ENCODE data around the gene TFEB.

The TFEB gene

DNA sequence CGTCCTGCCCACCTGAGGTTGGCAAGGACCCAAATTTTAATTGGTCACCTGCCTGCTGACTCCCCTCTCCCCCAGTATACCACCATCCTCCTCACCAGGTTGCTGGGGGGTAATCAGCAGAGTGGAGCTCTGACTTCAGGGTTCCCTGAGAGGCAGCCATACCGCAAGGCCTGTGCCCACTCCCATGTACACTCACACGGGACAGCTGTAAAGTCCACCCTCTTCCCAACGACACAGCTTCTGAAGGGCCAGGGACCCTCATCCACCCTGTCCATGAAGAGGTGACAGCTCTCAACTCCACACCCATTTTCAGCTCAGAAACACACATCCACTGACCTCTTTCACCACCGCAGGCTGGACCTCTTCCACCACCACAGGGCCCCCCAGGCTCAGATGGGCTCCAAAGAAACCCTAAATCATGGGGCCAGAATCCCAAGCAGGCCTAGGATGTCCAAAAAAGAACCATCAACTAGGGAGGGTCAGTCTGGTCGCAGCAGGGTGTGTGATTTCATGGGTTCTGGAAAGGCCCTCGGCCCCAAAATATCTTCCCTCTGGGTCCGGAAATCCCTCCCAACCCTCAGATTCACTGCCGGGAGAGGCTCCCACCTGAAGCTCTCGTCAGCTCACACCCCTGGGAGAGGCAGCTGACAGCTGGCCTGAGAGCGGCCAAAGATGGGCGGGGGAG, 30.0 kb downstream of the TFEB start:
- H3K27me3 ChIP-seq (ENCODE audit: insufficient read depth, poor library complexity, severe bottlenecking): no peaks in the 10 kb centered on the region
- TF ChIP-seq, protein P1, sequence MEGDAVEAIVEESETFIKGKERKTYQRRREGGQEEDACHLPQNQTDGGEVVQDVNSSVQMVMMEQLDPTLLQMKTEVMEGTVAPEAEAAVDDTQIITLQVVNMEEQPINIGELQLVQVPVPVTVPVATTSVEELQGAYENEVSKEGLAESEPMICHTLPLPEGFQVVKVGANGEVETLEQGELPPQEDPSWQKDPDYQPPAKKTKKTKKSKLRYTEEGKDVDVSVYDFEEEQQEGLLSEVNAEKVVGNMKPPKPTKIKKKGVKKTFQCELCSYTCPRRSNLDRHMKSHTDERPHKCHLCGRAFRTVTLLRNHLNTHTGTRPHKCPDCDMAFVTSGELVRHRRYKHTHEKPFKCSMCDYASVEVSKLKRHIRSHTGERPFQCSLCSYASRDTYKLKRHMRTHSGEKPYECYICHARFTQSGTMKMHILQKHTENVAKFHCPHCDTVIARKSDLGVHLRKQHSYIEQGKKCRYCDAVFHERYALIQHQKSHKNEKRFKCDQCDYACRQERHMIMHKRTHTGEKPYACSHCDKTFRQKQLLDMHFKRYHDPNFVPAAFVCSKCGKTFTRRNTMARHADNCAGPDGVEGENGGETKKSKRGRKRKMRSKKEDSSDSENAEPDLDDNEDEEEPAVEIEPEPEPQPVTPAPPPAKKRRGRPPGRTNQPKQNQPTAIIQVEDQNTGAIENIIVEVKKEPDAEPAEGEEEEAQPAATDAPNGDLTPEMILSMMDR (IDR thresholded peaks at IDR 0.05; ENCODE audit: insufficient read depth, low read length): no peak
- TF ChIP-seq POLR2AphosphoS5 (IDR thresholded peaks at IDR 0.05; ENCODE audit: low read depth): no peak
- H3K27ac ChIP-seq (replicated peaks): no peak overlapping the region
- H3K4me3 ChIP-seq (replicated peaks; ENCODE audit: insufficient read depth, low read length): no peak overlapping the region
- no peak for DNase-seq (ENCODE audit: low read depth in 1 of 2, low spot score in 1 of 2)

DNA sequence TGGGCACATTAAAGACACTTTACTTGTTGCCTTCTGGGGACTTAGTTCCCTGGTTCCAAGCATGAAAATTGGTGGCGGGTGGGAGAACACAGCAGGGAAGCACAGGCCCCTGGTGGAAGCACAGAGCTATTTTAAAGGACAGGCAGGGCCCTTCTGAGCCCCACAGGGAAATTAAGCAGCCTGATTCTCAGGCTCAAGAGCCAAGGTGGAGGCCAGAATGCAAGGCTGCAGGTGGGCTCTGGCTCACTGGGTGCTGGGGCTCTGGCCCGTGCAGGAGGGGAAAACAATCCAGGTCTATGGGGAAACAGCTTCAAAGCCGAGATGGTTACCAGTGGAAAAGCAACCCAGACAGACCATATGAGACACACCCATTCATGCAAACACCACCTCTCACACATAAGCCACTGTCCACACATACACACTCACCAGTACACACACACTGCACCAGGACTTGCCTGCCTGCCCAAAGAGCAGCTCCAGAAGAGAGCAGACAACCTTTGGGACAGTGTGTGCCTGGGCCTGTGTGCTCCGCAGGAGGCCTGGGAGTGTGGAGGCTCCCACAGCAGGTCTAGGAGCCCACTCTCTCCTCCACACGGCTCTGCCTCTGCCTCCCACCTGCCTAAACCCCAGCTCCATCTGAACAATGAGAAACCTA, 30.6 kb downstream of the TFEB start:
- TF ChIP-seq GABPA (IDR thresholded peaks at IDR 0.05; ENCODE audit: low read depth) (no peak), POLR2AphosphoS5 (IDR thresholded peaks at IDR 0.05; ENCODE audit: low read depth) (no peak), SPI1 (IDR thresholded peaks at IDR 0.05; ENCODE audit: borderline replicate concordance, low read depth) (no peak)
- TF ChIP-seq, protein P1 (IDR thresholded peaks at IDR 0.05; ENCODE audit: insufficient read depth, low read length): no peak
- TF ChIP-seq, protein P2, sequence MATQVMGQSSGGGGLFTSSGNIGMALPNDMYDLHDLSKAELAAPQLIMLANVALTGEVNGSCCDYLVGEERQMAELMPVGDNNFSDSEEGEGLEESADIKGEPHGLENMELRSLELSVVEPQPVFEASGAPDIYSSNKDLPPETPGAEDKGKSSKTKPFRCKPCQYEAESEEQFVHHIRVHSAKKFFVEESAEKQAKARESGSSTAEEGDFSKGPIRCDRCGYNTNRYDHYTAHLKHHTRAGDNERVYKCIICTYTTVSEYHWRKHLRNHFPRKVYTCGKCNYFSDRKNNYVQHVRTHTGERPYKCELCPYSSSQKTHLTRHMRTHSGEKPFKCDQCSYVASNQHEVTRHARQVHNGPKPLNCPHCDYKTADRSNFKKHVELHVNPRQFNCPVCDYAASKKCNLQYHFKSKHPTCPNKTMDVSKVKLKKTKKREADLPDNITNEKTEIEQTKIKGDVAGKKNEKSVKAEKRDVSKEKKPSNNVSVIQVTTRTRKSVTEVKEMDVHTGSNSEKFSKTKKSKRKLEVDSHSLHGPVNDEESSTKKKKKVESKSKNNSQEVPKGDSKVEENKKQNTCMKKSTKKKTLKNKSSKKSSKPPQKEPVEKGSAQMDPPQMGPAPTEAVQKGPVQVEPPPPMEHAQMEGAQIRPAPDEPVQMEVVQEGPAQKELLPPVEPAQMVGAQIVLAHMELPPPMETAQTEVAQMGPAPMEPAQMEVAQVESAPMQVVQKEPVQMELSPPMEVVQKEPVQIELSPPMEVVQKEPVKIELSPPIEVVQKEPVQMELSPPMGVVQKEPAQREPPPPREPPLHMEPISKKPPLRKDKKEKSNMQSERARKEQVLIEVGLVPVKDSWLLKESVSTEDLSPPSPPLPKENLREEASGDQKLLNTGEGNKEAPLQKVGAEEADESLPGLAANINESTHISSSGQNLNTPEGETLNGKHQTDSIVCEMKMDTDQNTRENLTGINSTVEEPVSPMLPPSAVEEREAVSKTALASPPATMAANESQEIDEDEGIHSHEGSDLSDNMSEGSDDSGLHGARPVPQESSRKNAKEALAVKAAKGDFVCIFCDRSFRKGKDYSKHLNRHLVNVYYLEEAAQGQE (IDR thresholded peaks at IDR 0.05; ENCODE audit: insufficient replicate concordance, low read depth): no peak
- Histone ChIP-seq H3K27me3 (ENCODE audit: insufficient read depth, poor library complexity, severe bottlenecking) (no peaks in the 10 kb centered on the region), H3K27ac (replicated peaks) (no peak overlapping the region), H3K4me3 (replicated peaks; ENCODE audit: insufficient read depth, low read length) (no peak overlapping the region)
- DNase-seq (ENCODE audit: low read depth in 1 of 2, low spot score in 1 of 2): no peak

DNA sequence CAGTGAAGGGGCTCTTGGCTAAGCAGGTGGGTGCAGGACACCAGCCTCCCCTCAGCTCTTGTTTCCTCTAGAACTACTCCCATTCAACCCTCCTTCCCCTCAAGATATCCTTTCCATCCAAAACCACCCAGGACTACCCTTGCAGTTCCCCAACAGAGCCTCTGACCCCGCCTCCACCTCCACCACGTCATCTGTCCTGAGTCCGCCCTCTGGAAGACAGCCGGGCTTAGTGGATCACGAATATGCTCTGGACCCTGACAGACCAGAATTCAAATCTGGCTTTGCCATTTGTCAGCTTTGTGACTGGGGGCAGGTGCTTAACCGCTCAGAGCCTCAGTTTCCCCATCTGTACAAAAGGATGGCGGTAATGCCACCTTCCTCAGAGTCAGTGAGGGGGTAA, 31.4 kb downstream of the TFEB start:
- H3K4me3 ChIP-seq (replicated peaks; ENCODE audit: insufficient read depth, low read length): no peak overlapping the region
- no peak for DNase-seq (ENCODE audit: low read depth in 1 of 2, low spot score in 1 of 2)
- TF ChIP-seq SPI1 (IDR thresholded peaks at IDR 0.05; ENCODE audit: borderline replicate concordance, low read depth) (no peak), GABPA (IDR thresholded peaks at IDR 0.05; ENCODE audit: low read depth) (no peak), POLR2AphosphoS5 (IDR thresholded peaks at IDR 0.05; ENCODE audit: low read depth) (no peak)
- TF ChIP-seq, protein P1 (IDR thresholded peaks at IDR 0.05; ENCODE audit: insufficient read depth, low read length): no peak
- TF ChIP-seq, protein P2 (IDR thresholded peaks at IDR 0.05; ENCODE audit: insufficient replicate concordance, low read depth): no peak
- H3K27ac ChIP-seq (replicated peaks): no peak overlapping the region
- H3K27me3 ChIP-seq (ENCODE audit: insufficient read depth, poor library complexity, severe bottlenecking): no peaks in the 10 kb centered on the region
